GM12872 (cell line): ENCODE data around the gene GPRIN3.

ENCODE experiments used
- CTCF ChIP-seq: IDR thresholded peaks from 3 replicates; pipeline ENCODE4 v1.5.1; 2011; ENCODE audit warnings: low read depth, mild to moderate bottlenecking, low read length, moderate library complexity; ENCODE audit not compliant: insufficient read depth

The GPRIN3 gene

DNA sequence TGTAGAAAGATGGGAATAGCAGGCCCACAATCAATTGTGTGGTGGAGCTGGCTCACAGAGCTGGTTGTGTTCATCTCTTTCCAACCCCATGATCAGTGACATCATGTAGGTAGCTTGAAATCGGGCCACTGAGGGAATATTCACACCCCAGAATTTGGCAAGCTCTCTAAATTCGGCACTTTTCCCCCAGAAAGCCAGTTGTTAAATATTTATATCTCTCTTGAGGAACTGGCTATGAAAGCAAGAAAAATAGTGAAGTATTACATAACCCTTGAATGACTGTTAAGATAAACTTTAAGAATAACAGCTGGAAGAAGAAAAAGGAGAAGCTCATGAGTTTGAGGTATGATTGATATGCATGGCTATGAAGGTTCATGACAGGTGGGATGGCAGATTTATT, 38.9 kb downstream of the GPRIN3 start:
- TF ChIP-seq CTCF: no peak

DNA sequence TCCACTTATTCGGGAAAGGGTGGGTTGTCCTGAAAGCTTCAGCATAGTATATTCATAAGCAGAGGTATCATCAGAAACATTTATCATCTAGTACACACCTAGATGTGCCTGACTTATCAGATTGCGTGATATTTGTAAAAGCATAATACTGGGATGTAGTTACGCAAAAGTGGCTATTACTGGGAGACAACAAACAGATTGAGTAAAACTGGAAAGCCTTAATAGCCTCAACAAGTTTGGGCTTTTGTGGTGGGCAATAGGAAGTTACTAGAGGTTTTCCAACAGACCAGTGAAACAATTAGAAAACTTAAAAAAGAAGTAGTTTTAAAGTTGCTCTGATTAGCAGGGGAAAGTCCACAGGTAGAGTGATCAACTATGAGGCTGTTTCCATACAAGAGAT, 39.8 kb downstream of the GPRIN3 start:
- no peak for TF ChIP-seq CTCF

- no peak for TF ChIP-seq CTCF
Observed at GRCh38 chr4:89267392-89267791, 40.2 kb downstream of the GPRIN3 start.

DNA sequence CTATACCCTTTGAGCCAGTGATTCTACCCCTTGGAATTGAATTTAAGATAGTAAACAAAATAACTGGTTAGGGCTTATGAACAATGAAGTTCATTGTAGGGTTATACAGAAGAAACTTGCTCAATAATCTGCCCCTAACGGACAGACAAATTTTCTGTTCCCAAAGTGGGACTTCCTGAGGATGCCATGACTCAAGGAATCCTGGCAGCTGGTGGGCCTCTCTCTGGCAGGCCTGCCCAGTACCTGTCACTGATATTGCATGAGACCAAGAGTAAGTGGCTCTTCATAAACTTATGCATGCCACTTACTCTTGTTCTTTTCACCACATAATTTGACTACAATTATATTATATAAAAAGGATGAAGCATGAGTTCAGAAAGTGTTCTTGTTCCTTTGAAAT, 41.5 kb downstream of the GPRIN3 start:
- TF ChIP-seq CTCF: no peak

DNA sequence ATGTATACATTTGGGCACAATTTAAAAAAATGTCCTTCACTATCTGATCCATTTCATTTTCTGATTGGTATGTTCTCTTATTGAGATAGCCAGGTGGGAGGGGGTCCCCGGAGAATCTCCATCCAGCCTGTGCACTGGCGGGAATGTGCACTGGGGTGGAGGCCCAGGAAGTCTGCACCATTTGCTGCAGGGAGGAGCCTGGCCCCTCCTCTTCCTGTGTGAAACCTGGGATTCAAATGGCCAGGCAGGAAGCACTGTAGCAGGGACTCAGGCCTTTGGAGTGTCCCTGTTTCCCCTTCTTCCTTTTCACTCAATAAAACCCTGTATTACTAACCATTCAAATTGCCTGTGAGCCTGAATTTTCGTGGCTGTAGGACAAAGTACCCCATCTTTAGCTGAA, 44.3 kb downstream of the GPRIN3 start:
- no peak for TF ChIP-seq CTCF

- no peak for TF ChIP-seq CTCF
Observed at GRCh38 chr4:89259301-89260028, 48.1 kb downstream of the GPRIN3 start.

- TF ChIP-seq CTCF: no peak
Observed at GRCh38 chr4:89258506-89258905, 49.1 kb downstream of the GPRIN3 start.
